ENCODE results near the gene PYDC1. TPM values are rescaled to one million over a fixed set of nuclear protein-coding genes. Genes with fewer than 3 reads are reported as not detected.

Gene PYDC1
- total RNA-seq, 1 donor from 2014 or later = not detected

- Mint-ChIP-seq H3K27ac (no peak overlapping the region), H3K9me3 (peaks cover 2% of the 10 kb centered on the region), H3K4me3 (no peak overlapping the region), H3K36me3 (ENCODE audit: low read depth) (no peaks in the 10 kb centered on the region), H3K4me1 (peaks cover 2% of the 10 kb centered on the region), H3K27me3 (no peaks in the 10 kb centered on the region)
- ATAC-seq (ENCODE audit: low read depth) (no peak), DNase-seq (no peak)
- TF ChIP-seq CTCF (IDR thresholded peaks at IDR 0.05) = no peak
- CTCF ChIA-PET = no interaction called here
- POLR2A ChIA-PET = no interaction called here
- intact Hi-C loops (cut with micrococcal nuclease) = no loop called here
Observed at GRCh38 chr16:31238041-31238440, 21.1 kb upstream of the PYDC1 start.

- H3K4me3 Mint-ChIP-seq = no peak overlapping the region
- H3K9me3 Mint-ChIP-seq = no peaks in the 10 kb centered on the region
- no peak overlapping the region for H3K27ac Mint-ChIP-seq
- no peak for TF ChIP-seq CTCF (IDR thresholded peaks at IDR 0.05)
- ChIA-PET POLR2A (interaction anchor here (0.6 kb wide), 1 partner anchor 32 kb away, joined by 3 read pairs; no protein-coding TSS in a partner anchor), CTCF (no interaction called here)
- ATAC-seq (ENCODE audit: low read depth) = no peak
- intact Hi-C loops (cut with micrococcal nuclease) = no loop called here
- no peak for DNase-seq
- no peaks in the 10 kb centered on the region for H3K4me1 Mint-ChIP-seq
- H3K27me3 Mint-ChIP-seq = peaks cover 4% of the 10 kb centered on the region
- H3K36me3 Mint-ChIP-seq (ENCODE audit: low read depth) = no peaks in the 10 kb centered on the region
Observed at GRCh38 chr16:31229501-31229900, 12.6 kb upstream of the PYDC1 start.

GRCh38 chr16:31228206-31228605 is 11.3 kb upstream of the PYDC1 start:
- no peaks in the 10 kb centered on the region for H3K4me1 Mint-ChIP-seq
- POLR2A ChIA-PET = interaction anchor here (0.5 to 0.7 kb wide), 3 partner anchors 16 to 230 kb away, joined by 5 to 8 read pairs (median 5); no protein-coding TSS in a partner anchor
- no peaks in the 10 kb centered on the region for H3K9me3 Mint-ChIP-seq
- ATAC-seq (ENCODE audit: low read depth) = no peak
- H3K27me3 Mint-ChIP-seq = peaks cover 4% of the 10 kb centered on the region
- TF ChIP-seq CTCF (IDR thresholded peaks at IDR 0.05) = no peak
- no peak overlapping the region for H3K4me3 Mint-ChIP-seq
- intact Hi-C loops (cut with micrococcal nuclease) = no loop called here
- no peaks in the 10 kb centered on the region for H3K36me3 Mint-ChIP-seq (ENCODE audit: low read depth)
- no peak overlapping the region for H3K27ac Mint-ChIP-seq
- CTCF ChIA-PET = no interaction called here
- no peak for DNase-seq

- TF ChIP-seq CTCF (IDR thresholded peaks at IDR 0.05) = no peak
- H3K27ac Mint-ChIP-seq = no peak overlapping the region
- CTCF ChIA-PET = no interaction called here
- no peaks in the 10 kb centered on the region for H3K4me1 Mint-ChIP-seq
- no peak for DNase-seq
- H3K9me3 Mint-ChIP-seq = no peaks in the 10 kb centered on the region
- H3K27me3 Mint-ChIP-seq = peaks cover 16% of the 10 kb centered on the region
- no peak overlapping the region for H3K4me3 Mint-ChIP-seq
- POLR2A ChIA-PET = no interaction called here
- ATAC-seq (ENCODE audit: low read depth) = no peak
- intact Hi-C loops (cut with micrococcal nuclease) = no loop called here
- H3K36me3 Mint-ChIP-seq (ENCODE audit: low read depth) = no peaks in the 10 kb centered on the region
Observed at GRCh38 chr16:31225193-31225592, 8.3 kb upstream of the PYDC1 start.

- H3K4me1 Mint-ChIP-seq = no peaks in the 10 kb centered on the region
- intact Hi-C loops (cut with micrococcal nuclease) = no loop called here
- H3K36me3 Mint-ChIP-seq (ENCODE audit: low read depth) = no peaks in the 10 kb centered on the region
- ATAC-seq (ENCODE audit: low read depth) (no peak), DNase-seq (no peak)
- no peak for TF ChIP-seq CTCF (IDR thresholded peaks at IDR 0.05)
- no peaks in the 10 kb centered on the region for H3K9me3 Mint-ChIP-seq
- no peak overlapping the region for H3K27ac Mint-ChIP-seq
- POLR2A ChIA-PET = no interaction called here
- CTCF ChIA-PET = no interaction called here
- no peak overlapping the region for H3K4me3 Mint-ChIP-seq
- peaks cover 12% of the 10 kb centered on the region for H3K27me3 Mint-ChIP-seq
Observed at GRCh38 chr16:31224092-31224955, 7.4 kb upstream of the PYDC1 start.
